ENCODE data around the gene KBTBD4. TPM values are rescaled to one million over a fixed set of nuclear protein-coding genes. Genes with fewer than 3 reads are reported as not detected.
A peak's percentile ranks its signal among the peaks of the same experiment; 100 is the strongest.

The KBTBD4 gene
- total RNA-seq, 4 donors from 2014 or later: 22.8 to 34.5 (median 30.7) TPM

- Histone ChIP-seq H3K4me1 (no peaks in the 10 kb centered on the region), H3K36me3 (peaks cover 17 to 21% of the 10 kb centered on the region in 2 donors), H3K27ac (no peak overlapping the region), H3K4me3 (replicated peaks in 1 of 3) (no peak overlapping the region), H3K9me3 (no peaks in the 10 kb centered on the region), H3K27me3 (peaks cover 5% of the 10 kb centered on the region)
- TF ChIP-seq POLR2A (IDR thresholded peaks at IDR 0.05) (no peak), CTCF (IDR thresholded peaks at IDR 0.05) (no peak)
- WGBS, 2 donors: 81 to 95% methylated on average over 5 to 13 of the region's 14 CpGs
- DNase-seq: peak in 1 of 2 donors; percentile 15
- intact Hi-C loops (cut with DNase I): no loop called here
Observed at GRCh38 chr11:47587723-47588326, 9.1 kb upstream of the KBTBD4 start.

GRCh38 chr11:47587039-47587716, 8.4 kb upstream of the KBTBD4 start:
- WGBS, 2 donors: 68 to 71% methylated on average over 6 of the region's 6 CpGs
- Histone ChIP-seq H3K27ac (no peak overlapping the region), H3K36me3 (peaks cover 23 to 28% of the 10 kb centered on the region in 2 donors), H3K27me3 (peaks cover 5% of the 10 kb centered on the region), H3K4me1 (no peaks in the 10 kb centered on the region), H3K9me3 (no peaks in the 10 kb centered on the region), H3K4me3 (replicated peaks in 1 of 3) (no peak overlapping the region)
- DNase-seq: no peak
- intact Hi-C loops (cut with DNase I): no loop called here
- TF ChIP-seq POLR2A (IDR thresholded peaks at IDR 0.05): no peak
- no peak for TF ChIP-seq CTCF (IDR thresholded peaks at IDR 0.05)

GRCh38 chr11:47586098-47586855, 7.5 kb upstream of the KBTBD4 start, which contains the start of gene FAM180B:
Gene FAM180B (plus strand): TSS chr11:47586678. CDS start chr11:47586769, 91 bp downstream.
- peak in 1 of 2 donors; percentile 32 for DNase-seq
- no peaks in the 10 kb centered on the region for H3K9me3 ChIP-seq
- no peak within 1 kb of the TSS for H3K4me3 ChIP-seq (replicated peaks in 1 of 3)
- intact Hi-C loops (cut with DNase I): no loop called here
- no peaks in the 10 kb centered on the region for H3K4me1 ChIP-seq
- 60 to 73% methylated on average over 10 to 11 of the region's 12 CpGs for WGBS, 2 donors
- peaks cover 5% of the 10 kb centered on the region for H3K27me3 ChIP-seq
- peaks cover 32 to 37% of the 10 kb centered on the region in 2 donors for H3K36me3 ChIP-seq
- no peak within 1 kb of the TSS for H3K27ac ChIP-seq
- TF ChIP-seq POLR2A (IDR thresholded peaks at IDR 0.05): no peak
- TF ChIP-seq CTCF (IDR thresholded peaks at IDR 0.05): no peak

- peaks cover 4 to 11% of the 10 kb centered on the region in 2 donors for H3K4me1 ChIP-seq
- 90 to 95% methylated on average over 5 of the region's 5 CpGs for WGBS, 2 donors
- no peak overlapping the region for H3K27ac ChIP-seq
- no peak overlapping the region for H3K4me3 ChIP-seq (replicated peaks in 1 of 3)
- peaks cover 34 to 40% of the 10 kb centered on the region in 2 donors for H3K36me3 ChIP-seq
- TF ChIP-seq POLR2A (IDR thresholded peaks at IDR 0.05) (no peak), CTCF (IDR thresholded peaks at IDR 0.05) (no peak)
- no peaks in the 10 kb centered on the region for H3K9me3 ChIP-seq
- H3K27me3 ChIP-seq: no peaks in the 10 kb centered on the region
- DNase-seq: no peak
- intact Hi-C loops (cut with DNase I): no loop called here
Observed at GRCh38 chr11:47583844-47584243, 5.1 kb upstream of the KBTBD4 start.
